H1 (cell line): ENCODE data around the gene CSE1L. TPM values are rescaled to one million over a fixed set of nuclear protein-coding genes. Genes with fewer than 3 reads are reported as not detected.

Experiments
- CTCF ChIA-PET: fragments of 300-600 bp; sonication (Branson Sonifier 250); formaldehyde crosslinking; loops from one replicate; lab custom pipeline; 2021; ENCODE audit not compliant: partially characterized antibody; lab: Charles Lee
- POLR2A ChIA-PET: fragments of 300-600 bp; sonication (Branson Sonifier 250); formaldehyde crosslinking; loops from one replicate; lab custom pipeline; 2021; ENCODE audit warnings: inconsistent platforms; ENCODE audit not compliant: partially characterized antibody; lab: Charles Lee
- DNase-seq, 2 experiments: peaks; one replicate each; pipeline versions ENCODE4 v3.0.0 to v3.0.0-alpha.2; 2010 to 2022; ENCODE audit warnings: low spot score in 2 of 2, low read depth in 1 of 2, mixed read lengths in 1 of 2
- FAIRE-seq: peaks from 2 replicates; lab custom pipeline; 2011; peaks lifted over from hg19 to GRCh38; lab: Jason Lieb, UNC
- H2AFZ ChIP-seq: 2 replicates; pipeline ENCODE4 v1.8.1; 2012; ENCODE audit warnings: low read length, inconsistent platforms
- H2AK5ac ChIP-seq: 2 replicates; pipeline ENCODE4 v1.6.1; 2013; ENCODE audit warnings: low read depth, low read length
- H2BK120ac ChIP-seq: replicated peaks from 2 replicates; pipeline ENCODE3; 2013; ENCODE audit warnings: low read depth, low read length, inconsistent platforms
- H2BK12ac ChIP-seq: 2 replicates; pipeline ENCODE4 v1.6.1; 2013; ENCODE audit warnings: low read depth, low read length
- H2BK15ac ChIP-seq: 2 replicates; pipeline ENCODE4 v1.6.1; 2013; ENCODE audit warnings: low read length
- H2BK20ac ChIP-seq: 2 replicates; pipeline ENCODE4 v1.6.1; 2013; ENCODE audit warnings: low read length
- H2BK5ac ChIP-seq: 2 replicates; pipeline ENCODE4 v1.6.1; 2013; ENCODE audit warnings: low read depth, low read length
- H3K14ac ChIP-seq: 2 replicates; pipeline ENCODE4 v1.6.1; 2013; ENCODE audit warnings: inconsistent platforms; ENCODE audit not compliant: insufficient read length
- H3K18ac ChIP-seq: 2 replicates; pipeline ENCODE4 v1.6.1; 2013; ENCODE audit warnings: low read length; ENCODE audit errors: extremely low read depth
- H3K23ac ChIP-seq: 2 replicates; pipeline ENCODE4 v1.6.1; 2013; ENCODE audit warnings: inconsistent platforms; ENCODE audit not compliant: insufficient read length
- H3K23me2 ChIP-seq: 2 replicates; pipeline ENCODE4 v1.6.1; 2013; ENCODE audit warnings: low read depth, low read length
- H3K27ac ChIP-seq: 2 replicates; pipeline ENCODE4 v1.6.1; 2011; ENCODE audit warnings: low read depth, low read length, inconsistent platforms
- H3K27me3 ChIP-seq, 4 experiments: replicated peaks in 1 of 4; 1 replicate in 1 of 4; 2 replicates in 3 of 4; pipeline versions ENCODE4 v1.6.1 to v1.8.1; 2011 to 2013; ENCODE audit warnings: low read length in 3 of 4, mild to moderate bottlenecking in 3 of 4, inconsistent platforms in 2 of 4, mixed read lengths in 2 of 4, moderate library complexity in 1 of 4; ENCODE audit not compliant: control insufficient read depth in 3 of 4, insufficient read depth in 3 of 4; ENCODE audit errors: extremely low read depth in 1 of 4
- H3K36me3 ChIP-seq, 4 experiments: 2 replicates each; pipeline versions ENCODE4 v1.6.1 to v1.8.1; 2011 to 2013; ENCODE audit warnings: mild to moderate bottlenecking in 4 of 4, low read length in 3 of 4, moderate library complexity in 2 of 4, control low read depth in 1 of 4, inconsistent platforms in 1 of 4; ENCODE audit not compliant: insufficient read depth in 4 of 4, control insufficient read depth in 2 of 4
- H3K4ac ChIP-seq: replicated peaks from 2 replicates; pipeline ENCODE3; 2013; ENCODE audit warnings: low read length, low read depth, mixed read lengths, inconsistent platforms; ENCODE audit not compliant: insufficient read length
- H3K4me1 ChIP-seq, 4 experiments: replicated peaks in 1 of 4; 1 replicate in 1 of 4; 2 replicates in 3 of 4; pipeline versions ENCODE4 v1.6.1 to v1.8.1; 2011 to 2013; ENCODE audit warnings: low read length in 3 of 4, inconsistent platforms in 2 of 4, mixed read lengths in 1 of 4; ENCODE audit not compliant: insufficient read depth in 4 of 4, control insufficient read depth in 3 of 4
- H3K4me2 ChIP-seq, 2 experiments: 2 replicates each; pipeline versions ENCODE4 v1.6.1 to v1.8.1; 2011 to 2013; ENCODE audit warnings: low read depth in 2 of 2, low read length in 2 of 2, control low read depth in 1 of 2, inconsistent platforms in 1 of 2, mild to moderate bottlenecking in 1 of 2; ENCODE audit not compliant: insufficient read depth in 1 of 2
- H3K4me3 ChIP-seq, 4 experiments: fragments of 200-600, 300-600 bp in 1 of 4; sonication (generic), shearing (Covaris generic), sonication (Bioruptor Twin) in 1 of 4; 2 replicates each; pipeline versions ENCODE4 v1.5.1 to v1.8.1; 2011 to 2016; ENCODE audit warnings: low read length in 4 of 4, low read depth in 3 of 4, control low read depth in 2 of 4, inconsistent platforms in 2 of 4, mild to moderate bottlenecking in 2 of 4, mixed read lengths in 1 of 4, moderate library complexity in 1 of 4; ENCODE audit not compliant: insufficient read depth in 2 of 4; ENCODE audit errors: extremely low read depth in 1 of 4
- H3K56ac ChIP-seq: replicated peaks from 2 replicates; pipeline ENCODE3; 2013; ENCODE audit warnings: low read depth, mild to moderate bottlenecking, mixed read lengths, low read length, inconsistent platforms; ENCODE audit not compliant: insufficient read length
- H3K79me1 ChIP-seq: 2 replicates; pipeline ENCODE4 v1.6.1; 2013; ENCODE audit warnings: low read depth, low read length, control low read depth
- H3K79me2 ChIP-seq, 2 experiments: 2 replicates each; pipeline versions ENCODE4 v1.6.1 to v1.8.1; 2012 to 2013; ENCODE audit warnings: low read length in 2 of 2, mild to moderate bottlenecking in 2 of 2, inconsistent platforms in 1 of 2; ENCODE audit not compliant: insufficient read depth in 2 of 2, control insufficient read depth in 1 of 2
- H3K9ac ChIP-seq, 4 experiments: replicated peaks in 1 of 4; 1 replicate in 1 of 4; 2 replicates in 3 of 4; pipeline versions ENCODE4 v1.6.1 to v1.8.1; 2011 to 2013; ENCODE audit warnings: low read depth in 3 of 4, low read length in 3 of 4, control low read depth in 2 of 4, mild to moderate bottlenecking in 2 of 4, moderate library complexity in 2 of 4, inconsistent platforms in 1 of 4; ENCODE audit errors: extremely low read depth in 1 of 4
- H3K9me3 ChIP-seq, 2 experiments: 2 replicates each; pipeline versions ENCODE4 v1.6.1 to v1.8.1; 2012 to 2013; ENCODE audit warnings: mild to moderate bottlenecking in 2 of 2, moderate library complexity in 2 of 2, control low read depth in 1 of 2, inconsistent platforms in 1 of 2, low read depth in 1 of 2, low read length in 1 of 2, mixed read lengths in 1 of 2; ENCODE audit not compliant: insufficient read depth in 2 of 2
- H4K20me1 ChIP-seq, 2 experiments: replicated peaks in 1 of 2; 2 replicates each; pipeline versions ENCODE3 to v1.8.1; 2011 to 2013; ENCODE audit warnings: inconsistent platforms in 2 of 2, low read length in 2 of 2, mild to moderate bottlenecking in 1 of 2; ENCODE audit not compliant: insufficient read depth in 2 of 2, control insufficient read depth in 1 of 2
- H4K5ac ChIP-seq: 2 replicates; pipeline ENCODE4 v1.6.1; 2013; ENCODE audit warnings: low read length, low read depth, mixed read lengths, inconsistent platforms; ENCODE audit not compliant: insufficient read length
- H4K8ac ChIP-seq: 2 replicates; pipeline ENCODE4 v1.8.0; 2013; ENCODE audit warnings: mild to moderate bottlenecking, moderate library complexity, low read length, inconsistent platforms; ENCODE audit not compliant: insufficient read depth; ENCODE audit errors: extremely low read depth
- H4K91ac ChIP-seq: replicated peaks from 2 replicates; pipeline ENCODE3; 2013; ENCODE audit warnings: low read length, mixed read lengths, inconsistent platforms; ENCODE audit not compliant: insufficient read length
- CHD2 ChIP-seq: IDR thresholded peaks from 2 replicates; pipeline ENCODE4 v1.6.1; 2012; ENCODE audit warnings: low read length, improper control_type of control experiment
- MAFK ChIP-seq: IDR thresholded peaks from 2 replicates; pipeline ENCODE4 v1.6.1; 2012; ENCODE audit warnings: low read depth, mild to moderate bottlenecking, improper control_type of control experiment, low read length
- MAX ChIP-seq: IDR thresholded peaks from 2 replicates; pipeline ENCODE4 v1.6.1; 2012; ENCODE audit warnings: inconsistent platforms
- WGBS, 2 experiments: shearing (Covaris generic) in 1 of 2; methylation state at CpG; one replicate each; pipeline versions ENCODE4 v1.1.6 to v1.1.7; 2013 to 2015; ENCODE audit warnings: low lambda C conversion rate in 2 of 2, mixed read lengths in 2 of 2, inconsistent platforms in 1 of 2, low coverage in 1 of 2, missing lambda C conversion rate in 1 of 2; ENCODE audit not compliant: insufficient replicate concordance in 2 of 2, insufficient coverage in 1 of 2, insufficient read length in 1 of 2; ENCODE audit errors: extremely low coverage in 1 of 2, missing lambda C conversion rate in 1 of 2; 5-methylcytosine and 5-hydroxymethylcytosine counted together
- polyA plus RNA-seq, 7 experiments: library from polyadenylated mRNA; depleted of rRNA in 3 of 7; stranded (reverse) in 5 of 7; unstranded in 2 of 7; fragments of >200 nt in 5 of 7; fragments of 200-250 nt in 2 of 7; gene quantifications; 1 replicate in 5 of 7; 2 replicates in 1 of 7; 4 replicates in 1 of 7; pipeline versions ENCODE4 v1.2.1 to v1.2.3, GENCODE V29; 2011 to 2013; ENCODE audit warnings: missing spikeins in 2 of 7, mixed read lengths in 2 of 7
- total RNA-seq: library from RNA; stranded (reverse); fragmentation: NEBNext Ultra II Directional; extraction: Animal tissue kit (Norgen Biotek cat#: 25700); gene quantifications from 2 replicates; pipeline ENCODE4 v1.2.1, GENCODE V29; 2021

Gene CSE1L
- total and polyA plus RNA-seq, 2 of the 8 experiments (the other 6 are each of a cell fraction or from before 2014, with no cell fraction given) = 94.1 to 269 TPM

GRCh38 chr20:49118307-49118706, 72.2 kb downstream of the CSE1L start:
- DNase-seq = no peak
- Histone ChIP-seq H3K9me3 (no peaks in the 10 kb centered on the region), H2BK15ac (no peak overlapping the region), H3K14ac (no peak overlapping the region), H2BK5ac (no peak overlapping the region), H3K23me2 (no peaks in the 10 kb centered on the region), H2BK20ac (no peak overlapping the region), H3K36me3 (peaks cover 20 to 70% (median 54%) of the 10 kb centered on the region in 4 experiments), H3K79me2 (no peaks in the 10 kb centered on the region), H4K8ac (no peak overlapping the region), H4K20me1 (no peaks in the 10 kb centered on the region), H3K9ac (no peak overlapping the region), H3K27ac (no peak overlapping the region), H3K4me1 (no peaks in the 10 kb centered on the region), H4K5ac (no peak overlapping the region), H3K4me3 (no peak overlapping the region), H3K27me3 (no peaks in the 10 kb centered on the region), H3K4ac (no peak overlapping the region), H3K56ac (no peak overlapping the region), H3K23ac (no peak overlapping the region), H3K4me2 (no peak overlapping the region), H2AFZ (no peak overlapping the region), H3K18ac (no peak overlapping the region), H4K91ac (no peak overlapping the region), H2BK120ac (no peak overlapping the region), H2BK12ac (no peak overlapping the region), H2AK5ac (no peak overlapping the region), H3K79me1 (no peaks in the 10 kb centered on the region)
- POLR2A ChIA-PET = interaction anchor here (0.6 to 1.9 kb wide), 2 partner anchors 11 to 160 kb away, joined by 3 to 5 read pairs; partner anchors contain the start of gene ZNFX1
- FAIRE-seq = no peak
- WGBS, 2 experiments = 95% methylated on average over 3 of the region's 3 CpGs; no CpG with 5 or more reads in 1 of the 2 experiments
- CTCF ChIA-PET = interaction anchor here (1.0 kb wide), 1 partner anchor 14 kb away, joined by 4 read pairs; no protein-coding TSS in a partner anchor
- TF ChIP-seq CHD2 (no peak), MAFK (no peak), MAX (no peak)
